GM13976 (cell line): ENCODE results near the gene NR5A1.

Source experiments
- DNase-seq: peaks from one replicate; pipeline ENCODE4 v3.0.0; 2012; ENCODE audit warnings: low spot score
- CTCF ChIP-seq: IDR thresholded peaks from 2 replicates; pipeline ENCODE4 v1.5.1; 2012; ENCODE audit warnings: borderline replicate concordance, mild to moderate bottlenecking; ENCODE audit not compliant: insufficient read depth; ENCODE audit errors: extremely low read depth, missing control alignments, control extremely low read depth
- in situ Hi-C: fragments of 300-500 bp; cut with MboI; formaldehyde crosslinking; loops from one replicate; pipeline ENCODE4 v1.12.0; 2022; ENCODE audit warnings: low sequenced_read_pairs, mixed read lengths, inconsistent platforms; ENCODE audit not compliant: unreplicated experiment

NR5A1 gene

GRCh38 chr9:124500796-124501611 is 6.2 kb downstream of the NR5A1 start:
- no peak for TF ChIP-seq CTCF
- DNase-seq: no peak
- in situ Hi-C loops: no loop called here

GRCh38 chr9:124500028-124500795 is 7.0 kb downstream of the NR5A1 start:
- no peak for DNase-seq
- in situ Hi-C loops: no loop called here
- TF ChIP-seq CTCF: no peak

GRCh38 chr9:124499216-124499615 is 8.0 kb downstream of the NR5A1 start:
- no peak for DNase-seq
- no peak for TF ChIP-seq CTCF
- in situ Hi-C loops: no loop called here

- TF ChIP-seq CTCF: no peak
- in situ Hi-C loops: no loop called here
- no peak for DNase-seq
Observed at GRCh38 chr9:124498499-124499146, 8.6 kb downstream of the NR5A1 start.

GRCh38 chr9:124498040-124498439 is 9.2 kb downstream of the NR5A1 start:
- in situ Hi-C loops: no loop called here
- no peak for TF ChIP-seq CTCF
- no peak for DNase-seq

- in situ Hi-C loops: no loop called here
- DNase-seq: no peak
- no peak for TF ChIP-seq CTCF
Observed at GRCh38 chr9:124497441-124497840, 9.8 kb downstream of the NR5A1 start.
